C4-2B (cell line): Measurements from ENCODE around the gene ABCD3.
"Not testable (repeated sequence)": the region's sequence is repeated elsewhere in the genome, so short reads cannot be mapped to it uniquely, and the experiment has no call there.

ENCODE experiments used
- ZFX ChIP-seq: fragments of 450-650 bp; IDR thresholded peaks from 2 replicates; pipeline ENCODE4 v1.6.1; 2017
- TF ChIP-seq, protein P1 (sequence below): fragments of 450-650 bp; conservative IDR thresholded peaks from 2 replicates; pipeline ENCODE4 v1.5.1; 2017; ENCODE audit warnings: mild to moderate bottlenecking

DNA sequence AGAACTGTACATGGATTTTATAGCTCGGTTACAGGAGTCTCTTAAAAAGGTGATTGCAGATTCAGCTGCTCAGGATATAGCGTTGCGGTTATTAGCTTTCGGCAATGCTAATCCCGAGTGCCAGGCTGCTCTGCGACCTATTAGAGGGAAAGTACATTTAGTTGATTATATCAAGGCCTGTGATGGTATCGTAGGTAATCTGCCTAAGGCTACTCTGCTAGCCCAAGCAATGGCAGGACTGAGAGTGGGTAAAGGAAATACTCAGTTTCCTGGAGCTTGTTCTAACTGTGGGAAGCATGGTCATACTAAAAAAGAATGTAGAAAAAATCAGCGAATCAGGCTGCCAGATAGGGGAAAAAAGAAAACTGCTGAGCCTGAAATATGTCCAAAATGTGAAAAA is 27.5 kb downstream of the ABCD3 start:
- TF ChIP-seq, protein P1, sequence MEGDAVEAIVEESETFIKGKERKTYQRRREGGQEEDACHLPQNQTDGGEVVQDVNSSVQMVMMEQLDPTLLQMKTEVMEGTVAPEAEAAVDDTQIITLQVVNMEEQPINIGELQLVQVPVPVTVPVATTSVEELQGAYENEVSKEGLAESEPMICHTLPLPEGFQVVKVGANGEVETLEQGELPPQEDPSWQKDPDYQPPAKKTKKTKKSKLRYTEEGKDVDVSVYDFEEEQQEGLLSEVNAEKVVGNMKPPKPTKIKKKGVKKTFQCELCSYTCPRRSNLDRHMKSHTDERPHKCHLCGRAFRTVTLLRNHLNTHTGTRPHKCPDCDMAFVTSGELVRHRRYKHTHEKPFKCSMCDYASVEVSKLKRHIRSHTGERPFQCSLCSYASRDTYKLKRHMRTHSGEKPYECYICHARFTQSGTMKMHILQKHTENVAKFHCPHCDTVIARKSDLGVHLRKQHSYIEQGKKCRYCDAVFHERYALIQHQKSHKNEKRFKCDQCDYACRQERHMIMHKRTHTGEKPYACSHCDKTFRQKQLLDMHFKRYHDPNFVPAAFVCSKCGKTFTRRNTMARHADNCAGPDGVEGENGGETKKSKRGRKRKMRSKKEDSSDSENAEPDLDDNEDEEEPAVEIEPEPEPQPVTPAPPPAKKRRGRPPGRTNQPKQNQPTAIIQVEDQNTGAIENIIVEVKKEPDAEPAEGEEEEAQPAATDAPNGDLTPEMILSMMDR = not testable (repeated sequence)
- not testable (repeated sequence) for TF ChIP-seq ZFX
